GM23338 (cell line): ENCODE measurements around the gene OGFOD2. TPM values are rescaled to one million over a fixed set of nuclear protein-coding genes. Genes with fewer than 3 reads are reported as not detected.

Experiments
- ATAC-seq: fragments of 200-7000 bp; cut with Tn5 transposase; 3 replicates; pipeline ENCODE4 v1.9.1; 2020
- DNase-seq: peaks from one replicate; pipeline ENCODE4 v3.0.0-alpha.2; 2015; ENCODE audit warnings: low spot score
- H2AFZ ChIP-seq: fragments of 200-600 bp; sonication (generic); 2 replicates; pipeline ENCODE4 v1.8.0; 2016; ENCODE audit warnings: antibody characterized with exemption, mild to moderate bottlenecking, moderate library complexity
- H3F3A ChIP-seq: fragments of 200-600 bp; sonication (generic); replicated peaks from 2 replicates; pipeline ENCODE4 v1.8.0; 2017; ENCODE audit warnings: antibody characterized with exemption, mixed run types, low read depth
- H3K27ac ChIP-seq: fragments of 200-600 bp; sonication (generic); 2 replicates; pipeline ENCODE4 v1.6.1; 2016; ENCODE audit warnings: low read depth
- H3K27me3 ChIP-seq: fragments of 200-600 bp; sonication (generic); 2 replicates; pipeline ENCODE4 v1.8.0; 2016; ENCODE audit warnings: mild to moderate bottlenecking, mixed run types, moderate library complexity; ENCODE audit not compliant: insufficient read depth
- H3K36me3 ChIP-seq: fragments of 200-600 bp; sonication (generic); 2 replicates; pipeline ENCODE4 v1.8.0; 2016; ENCODE audit warnings: mild to moderate bottlenecking; ENCODE audit not compliant: insufficient read depth
- H3K4me1 ChIP-seq: fragments of 200-600 bp; sonication (generic); 2 replicates; pipeline ENCODE4 v1.8.0; 2016; ENCODE audit warnings: mild to moderate bottlenecking, moderate library complexity; ENCODE audit not compliant: insufficient read depth
- H3K4me2 ChIP-seq: fragments of 200-600 bp; sonication (generic); 2 replicates; pipeline ENCODE4 v1.7.1; 2017; ENCODE audit warnings: mixed run types
- H3K4me3 ChIP-seq: fragments of 200-600 bp; sonication (generic); 2 replicates; pipeline ENCODE4 v1.6.1; 2016; ENCODE audit warnings: mixed run types
- H3K79me2 ChIP-seq: fragments of 200-600 bp; sonication (generic); replicated peaks from 2 replicates; pipeline ENCODE4 v1.8.0; 2017; ENCODE audit warnings: mild to moderate bottlenecking; ENCODE audit not compliant: insufficient read depth
- H3K9me2 ChIP-seq: fragments of 200-600 bp; sonication (generic); 2 replicates; pipeline ENCODE4 v1.8.0; 2017; ENCODE audit not compliant: insufficient read depth
- H4K20me1 ChIP-seq: fragments of 200-600 bp; sonication (generic); replicated peaks from 2 replicates; pipeline ENCODE4 v1.8.0; 2017; ENCODE audit warnings: mild to moderate bottlenecking; ENCODE audit not compliant: insufficient read depth
- H3K27ac Mint-ChIP-seq: 2 replicates; pipeline ENCODE4 v1.8.0; 2020; ENCODE audit warnings: inconsistent platforms, mild to moderate bottlenecking, moderate library complexity, mixed read lengths
- H3K27me3 Mint-ChIP-seq: 3 replicates; pipeline ENCODE4 v1.8.0; 2022; ENCODE audit warnings: low read depth, mild to moderate bottlenecking, moderate library complexity, mixed read lengths, inconsistent platforms; ENCODE audit not compliant: insufficient read depth, poor library complexity
- H3K36me3 Mint-ChIP-seq: 3 replicates; pipeline ENCODE4 v1.8.0; 2021; ENCODE audit warnings: low read depth, mild to moderate bottlenecking, inconsistent platforms, moderate library complexity, mixed read lengths
- H3K4me1 Mint-ChIP-seq: 3 replicates; pipeline ENCODE4 v1.8.0; 2020; ENCODE audit warnings: mild to moderate bottlenecking, inconsistent platforms, mixed read lengths
- H3K4me3 Mint-ChIP-seq: 3 replicates; pipeline ENCODE4 v1.8.0; 2021; ENCODE audit warnings: moderate library complexity, mild to moderate bottlenecking, inconsistent platforms, mixed read lengths
- H3K9me3 Mint-ChIP-seq: 3 replicates; pipeline ENCODE4 v1.8.0; 2020; ENCODE audit warnings: moderate library complexity, mild to moderate bottlenecking, inconsistent platforms, mixed read lengths
- CREB1 ChIP-seq: fragments of 250-450 bp; sonication (Bioruptor Pico); IDR thresholded peaks from 2 replicates; pipeline ENCODE4 v1.5.0; 2020; ENCODE audit warnings: low read depth, mild to moderate bottlenecking, moderate library complexity
- CTCF ChIP-seq, 2 experiments: fragments of 200-600 bp in 1 of 2; sonication (generic) in 1 of 2; conservative IDR thresholded peaks; 2 replicates each; pipeline versions ENCODE4 v1.5.1 to v1.6.1; 2016 to 2017; ENCODE audit warnings: antibody characterized with exemption in 2 of 2, low read depth in 2 of 2, mild to moderate bottlenecking in 2 of 2, moderate library complexity in 1 of 2
- EZH2 ChIP-seq: fragments of 200-600 bp; sonication (generic); IDR thresholded peaks from one replicate; pipeline ENCODE4 v1.8.0; 2017; ENCODE audit warnings: antibody characterized with exemption, mild to moderate bottlenecking, low read depth; ENCODE audit not compliant: unreplicated experiment
- EZH2phosphoT487 ChIP-seq: fragments of 200-600 bp; sonication (generic); IDR thresholded peaks from one replicate; pipeline ENCODE4 v1.8.1; 2018; ENCODE audit warnings: antibody characterized with exemption; ENCODE audit not compliant: unreplicated experiment
- JUNB ChIP-seq: IDR thresholded peaks from one replicate; pipeline ENCODE4 v1.6.1; 2016; ENCODE audit warnings: antibody characterized with exemption; ENCODE audit not compliant: unreplicated experiment
- NANOG ChIP-seq: IDR thresholded peaks from 2 replicates; pipeline ENCODE4 v1.6.1; 2016; ENCODE audit warnings: antibody characterized with exemption, borderline replicate concordance
- POLR2AphosphoS5 ChIP-seq: IDR thresholded peaks from 2 replicates; pipeline ENCODE4 v1.6.1; 2016; ENCODE audit warnings: antibody characterized with exemption, low read depth
- REST ChIP-seq: IDR thresholded peaks from one replicate; pipeline ENCODE4 v1.6.1; 2018; ENCODE audit warnings: antibody characterized with exemption; ENCODE audit not compliant: unreplicated experiment
- STAT1 ChIP-seq: IDR thresholded peaks from one replicate; pipeline ENCODE4 v1.6.1; 2016; ENCODE audit warnings: antibody characterized with exemption; ENCODE audit not compliant: unreplicated experiment
- ZNF114 ChIP-seq: fragments of 250-450 bp; sonication (Bioruptor Pico); IDR thresholded peaks from 2 replicates; pipeline ENCODE4 v1.5.0; 2020; ENCODE audit warnings: mild to moderate bottlenecking, moderate library complexity
- ZNF331 ChIP-seq: fragments of 250-450 bp; sonication (Bioruptor Pico); IDR thresholded peaks from 2 replicates; pipeline ENCODE4 v1.5.0; 2020; ENCODE audit warnings: low read depth, mild to moderate bottlenecking, moderate library complexity
- polyA plus RNA-seq: library from polyadenylated mRNA; unstranded; fragments of >200 nt; fragmentation: Nextera tagmentation; extraction: Ambion mirVana; gene quantifications from 2 replicates; pipeline ENCODE4 v1.2.1, GENCODE V29; 2016
- total RNA-seq: library from RNA; depleted of rRNA; stranded (reverse); fragments of >200 nt; shearing (Covaris generic); gene quantifications from 2 replicates; pipeline ENCODE4 v1.2.3, GENCODE V29; 2014
- TF ChIP-seq, protein P1 (sequence below): fragments of 250-450 bp; sonication (Bioruptor Pico); IDR thresholded peaks from 2 replicates; pipeline ENCODE4 v1.5.0; 2020; ENCODE audit warnings: mild to moderate bottlenecking, moderate library complexity
- TF ChIP-seq, protein P2 (sequence below): IDR thresholded peaks from 2 replicates; pipeline ENCODE4 v1.6.1; 2016; ENCODE audit warnings: antibody characterized with exemption

OGFOD2 gene
- total and polyA plus RNA-seq, 2 experiments from 2014 or later = 13.1 to 16.1 TPM

DNA sequence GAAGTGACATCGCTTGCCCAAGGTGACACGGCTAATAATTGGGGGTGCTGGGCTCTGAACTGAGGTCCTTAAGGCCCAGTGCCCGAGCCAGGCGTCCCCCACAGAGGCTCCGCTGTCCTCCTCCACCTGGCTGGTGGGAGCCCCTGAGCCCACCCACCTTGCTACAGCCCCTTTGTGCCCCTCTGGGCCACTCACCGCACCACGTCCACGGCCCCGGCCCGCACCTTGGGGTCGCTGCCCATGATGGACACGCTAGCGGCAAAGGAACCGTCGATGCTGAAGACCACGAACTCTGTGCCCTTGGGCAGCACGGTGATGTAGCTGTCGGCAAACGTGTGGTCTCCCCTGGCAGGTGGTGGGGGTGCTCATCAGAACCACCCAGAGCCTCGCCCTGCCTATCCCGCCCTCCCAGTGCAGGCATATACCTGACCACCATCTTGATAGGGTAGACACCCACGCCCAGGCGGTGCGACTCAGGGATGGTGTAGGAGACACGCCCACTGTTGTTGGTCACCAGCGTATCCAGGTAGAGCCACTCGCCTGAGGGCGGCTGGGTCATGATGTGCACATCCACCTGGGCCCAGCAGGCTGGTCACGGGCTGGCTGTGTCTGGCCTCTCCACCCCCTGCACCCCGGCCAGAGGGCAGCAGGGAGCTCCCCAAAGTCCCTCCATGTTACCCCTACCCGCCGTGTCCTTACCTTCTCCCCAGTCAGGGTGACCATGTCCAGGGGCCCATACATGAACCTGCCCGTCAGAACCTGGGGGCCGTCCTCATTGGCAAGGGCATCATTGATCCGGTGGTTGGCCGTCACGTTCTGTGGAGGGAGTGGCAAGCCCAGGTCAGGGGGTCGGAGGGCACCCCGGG lies 12.3 kb downstream of the OGFOD2 start:
- no peaks in the 10 kb centered on the region for H3K9me2 ChIP-seq
- peaks cover 4% of the 10 kb centered on the region; the same call in 1 of the 2 replicates for H3K4me1 ChIP-seq
- no peaks in the 10 kb centered on the region for H4K20me1 ChIP-seq
- H3K36me3 Mint-ChIP-seq = no peaks in the 10 kb centered on the region
- H2AFZ ChIP-seq = no peak overlapping the region
- no peak for TF ChIP-seq REST
- no peak for TF ChIP-seq EZH2phosphoT487
- no peak for TF ChIP-seq EZH2
- no peak for TF ChIP-seq JUNB
- TF ChIP-seq, protein P1, sequence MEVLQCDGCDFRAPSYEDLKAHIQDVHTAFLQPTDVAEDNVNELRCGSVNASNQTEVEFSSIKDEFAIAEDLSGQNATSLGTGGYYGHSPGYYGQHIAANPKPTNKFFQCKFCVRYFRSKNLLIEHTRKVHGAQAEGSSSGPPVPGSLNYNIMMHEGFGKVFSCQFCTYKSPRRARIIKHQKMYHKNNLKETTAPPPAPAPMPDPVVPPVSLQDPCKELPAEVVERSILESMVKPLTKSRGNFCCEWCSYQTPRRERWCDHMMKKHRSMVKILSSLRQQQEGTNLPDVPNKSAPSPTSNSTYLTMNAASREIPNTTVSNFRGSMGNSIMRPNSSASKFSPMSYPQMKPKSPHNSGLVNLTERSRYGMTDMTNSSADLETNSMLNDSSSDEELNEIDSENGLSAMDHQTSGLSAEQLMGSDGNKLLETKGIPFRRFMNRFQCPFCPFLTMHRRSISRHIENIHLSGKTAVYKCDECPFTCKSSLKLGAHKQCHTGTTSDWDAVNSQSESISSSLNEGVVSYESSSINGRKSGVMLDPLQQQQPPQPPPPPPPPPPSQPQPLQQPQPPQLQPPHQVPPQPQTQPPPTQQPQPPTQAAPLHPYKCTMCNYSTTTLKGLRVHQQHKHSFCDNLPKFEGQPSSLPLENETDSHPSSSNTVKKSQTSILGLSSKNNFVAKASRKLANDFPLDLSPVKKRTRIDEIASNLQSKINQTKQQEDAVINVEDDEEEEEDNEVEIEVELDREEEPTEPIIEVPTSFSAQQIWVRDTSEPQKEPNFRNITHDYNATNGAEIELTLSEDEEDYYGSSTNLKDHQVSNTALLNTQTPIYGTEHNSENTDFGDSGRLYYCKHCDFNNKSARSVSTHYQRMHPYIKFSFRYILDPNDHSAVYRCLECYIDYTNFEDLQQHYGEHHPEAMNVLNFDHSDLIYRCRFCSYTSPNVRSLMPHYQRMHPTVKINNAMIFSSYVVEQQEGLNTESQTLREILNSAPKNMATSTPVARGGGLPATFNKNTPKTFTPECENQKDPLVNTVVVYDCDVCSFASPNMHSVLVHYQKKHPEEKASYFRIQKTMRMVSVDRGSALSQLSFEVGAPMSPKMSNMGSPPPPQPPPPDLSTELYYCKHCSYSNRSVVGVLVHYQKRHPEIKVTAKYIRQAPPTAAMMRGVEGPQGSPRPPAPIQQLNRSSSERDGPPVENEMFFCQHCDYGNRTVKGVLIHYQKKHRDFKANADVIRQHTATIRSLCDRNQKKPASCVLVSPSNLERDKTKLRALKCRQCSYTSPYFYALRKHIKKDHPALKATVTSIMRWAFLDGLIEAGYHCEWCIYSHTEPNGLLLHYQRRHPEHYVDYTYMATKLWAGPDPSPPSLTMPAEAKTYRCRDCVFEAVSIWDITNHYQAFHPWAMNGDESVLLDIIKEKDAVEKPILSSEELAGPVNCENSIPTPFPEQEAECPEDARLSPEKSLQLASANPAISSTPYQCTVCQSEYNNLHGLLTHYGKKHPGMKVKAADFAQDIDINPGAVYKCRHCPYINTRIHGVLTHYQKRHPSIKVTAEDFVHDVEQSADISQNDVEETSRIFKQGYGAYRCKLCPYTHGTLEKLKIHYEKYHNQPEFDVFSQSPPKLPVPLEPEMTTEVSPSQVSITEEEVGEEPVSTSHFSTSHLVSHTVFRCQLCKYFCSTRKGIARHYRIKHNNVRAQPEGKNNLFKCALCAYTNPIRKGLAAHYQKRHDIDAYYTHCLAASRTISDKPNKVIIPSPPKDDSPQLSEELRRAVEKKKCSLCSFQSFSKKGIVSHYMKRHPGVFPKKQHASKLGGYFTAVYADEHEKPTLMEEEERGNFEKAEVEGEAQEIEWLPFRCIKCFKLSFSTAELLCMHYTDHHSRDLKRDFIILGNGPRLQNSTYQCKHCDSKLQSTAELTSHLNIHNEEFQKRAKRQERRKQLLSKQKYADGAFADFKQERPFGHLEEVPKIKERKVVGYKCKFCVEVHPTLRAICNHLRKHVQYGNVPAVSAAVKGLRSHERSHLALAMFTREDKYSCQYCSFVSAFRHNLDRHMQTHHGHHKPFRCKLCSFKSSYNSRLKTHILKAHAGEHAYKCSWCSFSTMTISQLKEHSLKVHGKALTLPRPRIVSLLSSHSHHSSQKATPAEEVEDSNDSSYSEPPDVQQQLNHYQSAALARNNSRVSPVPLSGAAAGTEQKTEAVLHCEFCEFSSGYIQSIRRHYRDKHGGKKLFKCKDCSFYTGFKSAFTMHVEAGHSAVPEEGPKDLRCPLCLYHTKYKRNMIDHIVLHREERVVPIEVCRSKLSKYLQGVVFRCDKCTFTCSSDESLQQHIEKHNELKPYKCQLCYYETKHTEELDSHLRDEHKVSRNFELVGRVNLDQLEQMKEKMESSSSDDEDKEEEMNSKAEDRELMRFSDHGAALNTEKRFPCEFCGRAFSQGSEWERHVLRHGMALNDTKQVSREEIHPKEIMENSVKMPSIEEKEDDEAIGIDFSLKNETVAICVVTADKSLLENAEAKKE (CRISPR knock-in tag) = no peak
- TF ChIP-seq STAT1 = no peak
- no peak for TF ChIP-seq ZNF331 (CRISPR knock-in tag)
- TF ChIP-seq CTCF (conservative IDR thresholded peaks at IDR 0.05; ENCODE audit: low read depth in 2 of 2) = no peak
- no peak for TF ChIP-seq POLR2AphosphoS5
- TF ChIP-seq NANOG = no peak
- no peak for TF ChIP-seq ZNF114
- TF ChIP-seq CREB1 = no peak
- TF ChIP-seq, protein P2, sequence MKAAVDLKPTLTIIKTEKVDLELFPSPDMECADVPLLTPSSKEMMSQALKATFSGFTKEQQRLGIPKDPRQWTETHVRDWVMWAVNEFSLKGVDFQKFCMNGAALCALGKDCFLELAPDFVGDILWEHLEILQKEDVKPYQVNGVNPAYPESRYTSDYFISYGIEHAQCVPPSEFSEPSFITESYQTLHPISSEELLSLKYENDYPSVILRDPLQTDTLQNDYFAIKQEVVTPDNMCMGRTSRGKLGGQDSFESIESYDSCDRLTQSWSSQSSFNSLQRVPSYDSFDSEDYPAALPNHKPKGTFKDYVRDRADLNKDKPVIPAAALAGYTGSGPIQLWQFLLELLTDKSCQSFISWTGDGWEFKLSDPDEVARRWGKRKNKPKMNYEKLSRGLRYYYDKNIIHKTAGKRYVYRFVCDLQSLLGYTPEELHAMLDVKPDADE = no peak
- no peaks in the 10 kb centered on the region for H3K79me2 ChIP-seq
- peaks cover 13% of the 10 kb centered on the region for H3K4me1 Mint-ChIP-seq
- H3K4me3 ChIP-seq = no peak overlapping the region
- no peak overlapping the region for H3K4me2 ChIP-seq
- H3K27ac ChIP-seq = no peak overlapping the region
- no peaks in the 10 kb centered on the region for H3K27me3 ChIP-seq
- no peak overlapping the region for H3K4me3 Mint-ChIP-seq
- no peak for DNase-seq
- ATAC-seq = no peak
- H3F3A ChIP-seq = no peaks in the 10 kb centered on the region
- no peaks in the 10 kb centered on the region for H3K9me3 Mint-ChIP-seq
- H3K36me3 ChIP-seq = no peaks in the 10 kb centered on the region
- no peak overlapping the region for H3K27ac Mint-ChIP-seq
- H3K27me3 Mint-ChIP-seq = peaks cover 8% of the 10 kb centered on the region
